GM06990 (cell line): ENCODE results near the gene RAD9B.
A peak's percentile ranks its signal among the peaks of the same experiment; 100 is the strongest.
"Not testable (repeated sequence)": the region's sequence is repeated elsewhere in the genome, so short reads cannot be mapped to it uniquely, and the experiment has no call there.

ENCODE experiments used
- DNase-seq: peaks from one replicate; pipeline ENCODE4 v3.0.0-alpha.2; 2011; ENCODE audit not compliant: insufficient read length; ENCODE audit errors: extremely low read depth
- H3K27me3 ChIP-seq: replicated peaks from 2 replicates; pipeline ENCODE4 v1.6.0; 2011; ENCODE audit warnings: low read length; ENCODE audit not compliant: control insufficient read depth, insufficient read depth
- H3K36me3 ChIP-seq: 2 replicates; pipeline ENCODE4 v1.5.1; 2011; ENCODE audit warnings: low read length; ENCODE audit not compliant: control insufficient read depth, insufficient read depth
- H3K4me3 ChIP-seq: replicated peaks from 2 replicates; pipeline ENCODE4 v1.5.1; 2011; ENCODE audit warnings: low read depth, mild to moderate bottlenecking, control low read depth, low read length
- CTCF ChIP-seq: IDR thresholded peaks from 2 replicates; pipeline ENCODE4 v1.5.1; 2011; ENCODE audit warnings: low read length, control low read depth, mild to moderate bottlenecking, inconsistent platforms; ENCODE audit not compliant: insufficient read depth, poor library complexity, severe bottlenecking

Gene RAD9B

GRCh38 chr12:110501752-110502738 lies at the start of gene RAD9B, which contains the start of gene VPS29:
TSS of gene RAD9B (plus strand) at chr12:110502331. CDS start at chr12:110502338, 7 bp downstream.
TSS of gene VPS29 (minus strand) at chr12:110502111. CDS start at chr12:110502051, 60 bp downstream.
- Histone ChIP-seq H3K27me3 (no peaks in the 10 kb centered on the region), H3K4me3 (peak within 1 kb of the TSS; percentile 83), H3K36me3 (no peaks in the 10 kb centered on the region)
- DNase-seq = peak; percentile 99
- TF ChIP-seq CTCF = no peak

GRCh38 chr12:110453569-110454296 lies 48.4 kb upstream of the RAD9B start:
- no peak for DNase-seq
- no peaks in the 10 kb centered on the region for H3K27me3 ChIP-seq
- no peak for TF ChIP-seq CTCF
- H3K4me3 ChIP-seq = no peak overlapping the region
- peaks cover under 1% of the 10 kb centered on the region for H3K36me3 ChIP-seq

- peaks cover 8% of the 10 kb centered on the region for H3K36me3 ChIP-seq
- no peak overlapping the region for H3K4me3 ChIP-seq
- DNase-seq = no peak
- no peak for TF ChIP-seq CTCF
- H3K27me3 ChIP-seq = no peaks in the 10 kb centered on the region
Observed at GRCh38 chr12:110458756-110459155, 43.4 kb upstream of the RAD9B start.

- H3K27me3 ChIP-seq, DNase-seq, H3K4me3 ChIP-seq: not testable (repeated sequence)
- H3K36me3 ChIP-seq = peaks cover 11% of the 10 kb centered on the region
Observed at GRCh38 chr12:110461189-110461588, 40.9 kb upstream of the RAD9B start.

- no peak for TF ChIP-seq CTCF
- DNase-seq = no peak
- Histone ChIP-seq H3K27me3 (no peaks in the 10 kb centered on the region), H3K4me3 (no peak overlapping the region), H3K36me3 (peaks cover 9% of the 10 kb centered on the region)
Observed at GRCh38 chr12:110465024-110465423, 37.1 kb upstream of the RAD9B start.

- DNase-seq, H3K36me3 ChIP-seq, H3K4me3 ChIP-seq, H3K27me3 ChIP-seq: not testable (repeated sequence)
Observed at GRCh38 chr12:110465765-110466164, 36.4 kb upstream of the RAD9B start.
